ENCODE results near the gene USP16.
"Not testable (repeated sequence)": the region's sequence is repeated elsewhere in the genome, so short reads cannot be mapped to it uniquely, and the experiment has no call there.

Gene USP16

DNA sequence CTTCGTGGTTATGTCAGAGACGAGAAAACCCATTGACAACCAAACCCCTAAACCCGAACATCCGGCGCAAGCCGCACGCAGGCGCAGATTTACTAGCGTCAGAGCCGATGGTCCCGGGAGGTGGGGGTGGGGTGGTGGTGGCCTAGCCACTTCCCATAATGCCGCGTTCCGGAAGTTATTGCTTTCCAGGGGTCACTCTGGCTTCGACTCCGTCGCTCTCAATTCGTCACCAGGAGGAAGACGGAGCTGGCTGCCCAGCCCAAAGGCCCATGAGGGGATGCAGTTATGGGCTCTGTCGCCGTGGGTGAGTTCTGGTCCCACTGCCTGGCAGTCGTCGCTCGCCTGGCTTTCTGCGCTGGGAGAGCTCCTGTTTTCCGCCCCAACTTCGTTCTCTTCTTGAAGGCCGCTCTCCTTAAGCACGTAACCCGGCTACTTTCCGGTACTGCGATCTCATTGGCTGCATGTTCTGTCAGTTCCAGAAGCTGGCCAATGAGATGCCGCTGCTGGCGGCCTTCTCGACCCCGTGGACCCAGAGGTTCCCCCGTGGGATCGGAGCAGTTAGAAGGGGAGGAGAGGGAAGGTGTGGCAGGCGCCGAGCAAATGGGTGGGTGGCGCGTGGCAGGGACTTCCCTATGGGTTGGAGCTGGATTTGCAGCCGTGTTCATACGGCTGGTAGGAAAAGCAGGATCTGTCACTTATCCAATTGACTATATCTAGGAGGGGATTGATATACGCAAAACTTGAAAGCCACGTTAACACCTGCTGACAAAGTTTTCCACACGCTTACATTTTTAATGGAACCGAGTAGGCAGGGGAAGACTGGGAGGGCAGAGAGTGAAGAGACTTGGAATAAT, at the start of gene USP16:
TSS of gene USP16 (plus strand) at position 195 of the 854 bp plus-strand sequence. CDS start 3,246 bp downstream, outside the sequence.
- peak; percentile 98 for DNase-seq

- DNase-seq, result no peak
Measured at GRCh38 chr21:28975397-28975796, 49.1 kb upstream of the USP16 start.

DNA sequence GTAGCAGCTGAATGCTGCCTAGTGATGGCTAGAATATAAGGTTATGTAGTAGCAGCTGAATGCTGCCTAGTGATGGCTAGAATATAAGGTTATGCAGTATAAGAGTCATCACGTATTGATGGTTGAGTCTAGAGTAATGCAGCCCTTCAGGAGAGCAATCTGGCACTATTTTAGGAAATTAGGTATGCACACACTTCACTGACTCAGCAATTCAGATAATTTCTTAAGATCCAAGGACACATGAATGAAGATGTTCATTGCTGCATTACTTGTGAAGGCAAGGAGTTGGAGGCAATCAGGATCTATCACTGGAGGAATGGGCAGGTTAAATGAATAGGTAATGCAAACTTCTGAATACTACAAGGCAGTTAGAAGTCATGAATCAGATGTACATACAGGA, 45.4 kb upstream of the USP16 start:
- no peak for DNase-seq

GRCh38 chr21:28982637-28983036, 41.8 kb upstream of the USP16 start:
- DNase-seq, result no peak

DNA sequence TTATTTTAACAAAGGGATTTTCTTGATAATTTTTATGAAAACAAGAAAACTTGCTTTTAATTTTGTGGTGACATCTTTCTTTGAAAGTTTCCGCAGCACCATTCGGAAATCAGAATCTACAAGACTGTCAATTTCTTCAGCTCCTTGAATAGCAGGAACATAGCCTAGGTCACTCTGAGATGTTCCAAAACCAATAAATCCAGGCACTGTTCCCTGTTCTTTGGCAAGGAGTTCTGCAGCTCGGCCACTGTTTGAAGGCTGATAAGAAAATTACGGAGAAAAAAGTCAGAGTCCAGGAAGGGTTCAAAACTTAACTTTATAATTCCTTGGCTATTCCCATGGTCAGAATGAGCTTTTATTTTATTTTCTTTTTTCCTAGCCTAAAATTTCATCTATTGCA, 37.8 kb upstream of the USP16 start:
- no peak for DNase-seq

GRCh38 chr21:28988146-28988545, 36.3 kb upstream of the USP16 start:
- not testable (repeated sequence) for DNase-seq

- peak; percentile 32 for DNase-seq
Measured at GRCh38 chr21:28991861-28992525, 32.5 kb upstream of the USP16 start.

- DNase-seq, result peak; percentile 99
Measured at GRCh38 chr21:28992526-28993292, 31.8 kb upstream of the USP16 start, which contains the start of gene LTN1. Gene LTN1, minus strand, starts transcription at chr21:28992877. Its CDS starts 72 bp downstream, at chr21:28992805.

- DNase-seq, result no peak
Measured at GRCh38 chr21:28993293-28993629, 31.2 kb upstream of the USP16 start.

- DNase-seq, result peak; percentile 97
Measured at GRCh38 chr21:29002442-29003144, 21.9 kb upstream of the USP16 start.

DNA sequence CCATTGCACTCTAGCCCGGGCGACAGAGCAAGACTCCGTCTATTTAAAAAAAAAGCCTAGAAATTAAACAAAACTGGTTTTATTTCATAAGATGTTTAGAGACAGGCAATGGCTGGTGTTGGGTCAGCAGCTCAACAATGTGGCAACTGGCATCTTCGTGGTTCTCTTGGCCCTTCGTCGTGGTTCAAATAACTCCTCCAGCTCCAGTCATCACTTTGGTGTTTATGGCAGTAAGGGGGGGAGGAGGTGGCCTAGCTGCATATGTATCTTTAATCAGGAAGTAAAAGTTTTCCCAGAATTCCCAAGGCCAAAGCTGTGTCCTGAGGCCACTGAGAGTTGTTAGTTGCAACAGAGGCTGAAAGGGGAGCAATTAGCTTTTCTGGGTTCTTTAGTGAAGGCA, 18.8 kb upstream of the USP16 start:
- no peak for DNase-seq

DNA sequence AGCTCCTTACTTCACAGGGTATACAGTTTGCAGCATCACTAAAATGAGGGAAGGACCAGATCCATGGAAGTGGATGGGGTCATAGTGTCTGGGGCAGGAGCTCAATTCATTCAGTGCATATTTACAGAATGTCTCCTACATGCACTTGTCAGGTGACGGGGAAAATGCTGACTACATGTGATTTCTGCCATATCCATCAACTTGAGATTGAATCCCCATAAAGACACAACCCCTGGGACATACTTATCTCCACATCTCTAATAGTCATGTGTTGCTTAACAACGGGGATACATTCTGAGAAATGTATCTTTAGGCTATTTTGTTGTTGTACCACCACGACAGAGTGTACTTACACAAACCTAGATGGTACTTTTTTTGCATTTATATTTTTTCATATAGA, 17.3 kb upstream of the USP16 start:
- DNase-seq, result no peak

DNA sequence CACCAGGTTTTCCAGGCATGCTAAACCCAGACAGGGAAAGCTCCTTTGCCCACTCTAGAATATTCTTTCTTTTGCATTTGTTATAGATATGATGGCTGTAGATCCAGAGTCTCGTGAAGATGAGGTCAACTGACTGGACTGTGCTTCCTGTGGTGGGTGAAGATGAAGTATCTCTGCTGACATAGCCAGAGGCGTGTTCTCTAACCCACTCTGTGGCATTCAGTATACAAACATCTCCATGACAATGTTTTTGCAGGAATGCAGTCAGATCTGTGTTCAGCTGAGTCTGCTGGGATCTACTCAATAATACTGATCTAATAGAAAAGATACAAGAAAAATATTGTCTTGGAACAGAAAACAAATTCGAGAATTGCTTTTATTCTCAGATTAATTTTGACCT, 16.7 kb upstream of the USP16 start:
- DNase-seq, result no peak

DNA sequence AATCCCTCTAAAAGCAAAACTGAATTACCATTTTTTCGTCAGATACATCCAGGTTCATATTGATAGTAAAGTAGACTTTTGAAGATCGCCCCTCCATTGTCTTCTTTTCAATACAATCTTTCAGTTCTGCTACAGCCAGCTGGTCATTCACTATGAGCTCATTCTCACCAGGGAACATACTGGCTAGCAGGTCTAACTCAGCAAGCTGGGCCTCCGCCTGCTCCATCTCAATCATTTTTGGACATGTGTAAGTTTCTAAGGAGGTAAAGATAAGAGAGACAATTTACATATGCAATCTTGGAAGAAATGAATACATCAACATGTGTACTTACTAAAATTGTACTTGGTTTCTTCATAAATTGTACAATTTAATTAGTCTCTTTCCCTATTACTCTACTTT, 16.1 kb upstream of the USP16 start:
- no peak for DNase-seq

GRCh38 chr21:29011236-29011635, 13.2 kb upstream of the USP16 start:
- not testable (repeated sequence) for DNase-seq

DNA sequence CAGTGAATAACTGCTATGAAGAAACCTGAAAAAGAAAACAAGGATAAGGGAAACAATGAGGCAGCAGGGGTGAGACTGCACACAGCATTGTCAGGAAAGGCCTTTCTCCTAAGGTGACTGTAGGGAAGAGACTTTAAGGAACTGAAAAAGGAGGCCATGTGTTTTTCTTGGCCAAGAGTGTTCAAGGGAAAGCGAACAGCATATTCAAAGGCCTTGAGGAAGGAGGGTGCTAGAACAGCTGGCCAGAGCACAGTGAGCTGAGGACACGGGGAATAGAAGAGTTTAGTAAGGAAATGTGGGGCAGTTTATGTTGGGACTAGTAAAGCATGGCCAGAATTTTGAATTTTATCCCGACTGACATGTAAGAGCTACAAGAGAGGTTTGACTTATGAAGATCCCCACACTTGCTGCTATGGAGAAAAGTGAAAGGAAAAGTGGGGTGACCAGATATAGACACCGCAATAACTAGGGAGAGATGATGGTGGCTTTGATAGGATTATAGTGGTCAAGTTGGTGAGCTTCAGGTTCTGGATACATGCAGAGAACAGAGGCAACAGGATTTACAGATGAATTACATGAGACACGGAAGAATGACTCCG, 6.7 kb upstream of the USP16 start:
- DNase-seq, result no peak

DNA sequence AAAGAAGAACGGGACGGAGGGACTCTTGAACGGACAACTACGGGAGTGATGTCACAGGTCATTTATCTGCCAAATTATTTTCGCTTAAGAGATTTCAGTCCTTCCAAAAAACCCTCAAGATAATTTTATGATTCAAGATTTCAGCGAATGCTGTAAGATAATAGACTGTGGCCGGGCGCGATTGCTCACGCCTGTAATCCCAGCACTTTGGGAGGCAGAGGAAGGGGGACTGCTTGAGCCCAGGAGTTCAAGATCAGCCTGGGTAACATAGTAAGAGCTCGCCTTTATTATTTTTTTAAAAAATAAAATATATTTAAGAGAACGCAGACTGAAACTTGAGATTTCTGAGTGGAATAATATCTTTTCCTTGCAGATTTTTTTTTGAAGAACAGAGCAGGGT, 5.9 kb upstream of the USP16 start:
- peak; percentile 52 for DNase-seq

- DNase-seq, result no peak
Measured at GRCh38 chr21:29022166-29022565, 2.3 kb upstream of the USP16 start.

DNA sequence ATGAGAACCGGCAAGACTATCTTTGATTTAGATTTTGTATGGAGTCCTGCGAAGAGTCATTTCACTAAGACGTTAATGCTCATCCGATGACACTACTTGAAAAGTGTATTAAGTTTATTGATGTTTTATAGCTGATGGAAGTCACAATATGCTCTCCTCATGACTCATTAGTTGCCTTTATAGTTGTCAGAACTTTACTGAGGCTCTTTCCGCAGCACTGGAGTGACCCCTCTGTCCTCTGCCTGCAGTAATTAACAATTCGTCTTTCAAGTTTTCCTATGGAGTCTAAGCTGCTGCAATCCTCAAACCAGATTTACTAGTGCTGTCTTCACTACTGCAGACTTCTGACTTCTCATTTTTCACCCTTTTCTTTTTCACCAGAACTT, 853 bp downstream of the USP16 start:
- DNase-seq, result no peak

GRCh38 chr21:29029524-29029923, 5.1 kb downstream of the USP16 start:
- DNase-seq, result no peak

- no peak for DNase-seq
Measured at GRCh38 chr21:29030909-29031308, 6.4 kb downstream of the USP16 start.

DNA sequence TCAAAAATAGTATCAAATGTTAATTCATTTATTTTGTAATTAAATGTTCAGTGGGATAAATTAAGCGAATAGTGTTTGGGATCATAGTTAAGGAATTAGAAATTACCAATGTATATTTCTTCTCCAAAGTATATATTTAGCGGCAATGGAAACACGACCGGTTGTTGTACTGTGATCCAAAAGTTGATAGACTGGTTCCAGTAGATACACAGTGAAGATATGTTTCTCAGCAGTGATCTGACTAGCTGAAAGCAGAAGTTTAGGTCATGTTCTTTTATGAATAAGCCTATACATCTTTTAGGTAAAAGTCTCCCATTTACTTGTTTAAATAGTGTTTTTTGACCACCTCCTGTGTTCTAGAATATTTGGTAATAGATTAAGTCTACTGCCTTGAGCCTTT, 8.8 kb downstream of the USP16 start:
- DNase-seq, result no peak

DNA sequence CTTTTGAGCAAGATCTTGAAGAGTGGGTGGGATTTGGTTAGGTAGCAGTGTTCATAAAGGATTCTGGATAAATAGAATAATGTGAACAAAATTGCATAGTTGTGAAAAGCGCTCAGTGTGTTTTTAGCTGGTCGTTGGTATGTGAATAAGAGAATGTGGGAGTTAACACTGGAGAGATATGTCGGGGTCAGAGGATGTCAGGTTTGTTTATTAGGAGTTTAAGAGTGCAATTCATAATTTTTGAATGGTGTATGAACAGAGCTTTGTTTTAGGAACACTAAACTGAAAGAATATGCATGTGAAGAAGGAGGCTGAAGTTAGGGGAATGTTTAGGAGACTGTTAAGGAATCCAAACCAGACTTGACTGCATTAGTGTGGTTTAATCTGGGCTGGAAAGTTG, 9.4 kb downstream of the USP16 start:
- DNase-seq, result no peak

All from hematopoietic multipotent progenitor cell treated with erythropoietin and hydrocortisone succinate and interleukin-3 and kit ligand, for 8 days (in vitro differentiated cells).